NCI-H2171 (cell line): ENCODE results near the gene REXO4.
"Not testable (repeated sequence)": the region's sequence is repeated elsewhere in the genome, so short reads cannot be mapped to it uniquely, and the experiment has no call there.

Experiments used
- DNase-seq: peaks from one replicate; lab custom pipeline; 2025; lab: John Stamatoyannopoulos, UW

REXO4 gene

DNA sequence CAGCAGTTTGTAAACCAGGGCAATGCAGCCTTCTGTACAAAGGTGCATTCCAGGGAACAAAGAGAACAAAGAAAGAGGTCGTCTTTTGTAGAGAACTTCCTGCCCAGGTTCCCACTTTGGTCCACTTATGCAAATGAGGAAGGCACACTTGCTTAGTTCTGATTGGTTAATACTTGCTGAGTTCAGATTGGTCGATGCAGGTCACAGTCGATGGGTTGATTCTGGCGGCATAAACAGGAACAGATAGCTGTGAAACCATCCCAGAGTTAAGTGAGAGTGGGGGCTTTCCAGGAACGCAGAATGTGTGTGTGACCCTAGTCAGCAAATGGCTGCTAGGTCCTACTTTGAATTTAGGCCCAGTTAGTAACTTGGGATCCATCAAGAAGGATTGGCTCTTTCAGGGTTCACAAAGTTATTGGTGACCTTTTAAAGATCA lies 2.6 kb upstream of the REXO4 start:
- DNase-seq, result no peak

- no peak for DNase-seq
Observed at GRCh38 chr9:133419005-133419404, 1.2 kb upstream of the REXO4 start.

GRCh38 chr9:133415170-133415569 lies 2.6 kb downstream of the REXO4 start:
- DNase-seq, result no peak

DNA sequence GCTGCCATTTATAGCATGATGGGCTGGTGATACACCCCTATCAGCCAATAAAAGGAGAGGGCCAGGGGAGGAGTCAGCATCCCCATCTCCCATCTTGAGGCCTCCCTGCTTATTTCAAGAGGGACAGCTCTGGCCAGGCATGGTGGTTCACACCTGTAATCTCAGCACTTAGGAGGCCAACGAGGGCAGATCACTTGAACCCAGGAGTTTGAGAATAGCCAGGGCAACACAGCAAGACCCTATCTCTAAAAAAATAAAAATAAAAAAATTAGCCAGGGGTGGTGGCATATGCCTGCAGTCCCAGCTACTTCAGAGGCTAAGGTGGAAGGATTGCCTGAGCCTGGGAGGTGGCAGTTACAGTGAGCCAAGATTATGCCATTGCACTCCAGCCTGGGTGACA lies 9.8 kb downstream of the REXO4 start:
- DNase-seq, result no peak

DNA sequence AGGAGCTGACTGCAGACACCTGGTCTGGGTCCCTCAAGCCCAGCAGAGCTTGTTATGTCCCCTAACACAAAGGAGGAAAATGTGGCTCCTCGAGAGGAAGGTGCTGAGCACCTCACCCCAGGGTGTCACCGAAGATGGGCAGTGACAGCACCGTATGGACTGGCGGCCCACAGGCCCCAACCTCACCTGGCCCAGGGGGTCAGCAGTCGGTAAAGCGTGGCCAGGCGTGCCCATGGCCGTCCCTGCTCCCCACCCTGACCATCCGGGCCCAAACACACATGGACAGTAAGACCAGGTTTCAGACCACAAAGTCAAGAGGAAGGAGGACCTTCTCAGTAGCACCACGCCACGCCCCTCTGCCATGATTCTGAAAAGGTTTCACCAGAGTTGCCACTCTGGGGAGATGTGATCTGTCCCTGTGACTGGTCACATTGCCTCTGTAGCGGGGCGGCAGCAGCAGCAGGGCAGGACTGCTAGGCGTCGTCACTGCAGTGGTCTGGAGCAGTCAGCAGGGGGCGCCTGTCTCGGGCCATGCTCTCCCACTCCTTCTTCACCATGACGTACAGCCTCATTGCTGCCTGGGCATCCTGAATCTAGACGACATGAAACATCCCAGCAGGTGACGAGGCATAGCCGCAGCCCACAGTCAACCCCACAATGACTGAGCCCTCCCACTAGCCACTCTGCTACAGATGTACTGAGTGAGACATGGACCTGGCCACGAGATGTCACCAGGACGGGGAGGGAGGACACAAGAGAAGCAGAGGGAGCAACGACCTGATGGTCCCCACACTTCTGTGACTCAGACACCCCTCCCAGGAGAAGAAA lies 11.1 kb downstream of the REXO4 start:
- no peak for DNase-seq

DNA sequence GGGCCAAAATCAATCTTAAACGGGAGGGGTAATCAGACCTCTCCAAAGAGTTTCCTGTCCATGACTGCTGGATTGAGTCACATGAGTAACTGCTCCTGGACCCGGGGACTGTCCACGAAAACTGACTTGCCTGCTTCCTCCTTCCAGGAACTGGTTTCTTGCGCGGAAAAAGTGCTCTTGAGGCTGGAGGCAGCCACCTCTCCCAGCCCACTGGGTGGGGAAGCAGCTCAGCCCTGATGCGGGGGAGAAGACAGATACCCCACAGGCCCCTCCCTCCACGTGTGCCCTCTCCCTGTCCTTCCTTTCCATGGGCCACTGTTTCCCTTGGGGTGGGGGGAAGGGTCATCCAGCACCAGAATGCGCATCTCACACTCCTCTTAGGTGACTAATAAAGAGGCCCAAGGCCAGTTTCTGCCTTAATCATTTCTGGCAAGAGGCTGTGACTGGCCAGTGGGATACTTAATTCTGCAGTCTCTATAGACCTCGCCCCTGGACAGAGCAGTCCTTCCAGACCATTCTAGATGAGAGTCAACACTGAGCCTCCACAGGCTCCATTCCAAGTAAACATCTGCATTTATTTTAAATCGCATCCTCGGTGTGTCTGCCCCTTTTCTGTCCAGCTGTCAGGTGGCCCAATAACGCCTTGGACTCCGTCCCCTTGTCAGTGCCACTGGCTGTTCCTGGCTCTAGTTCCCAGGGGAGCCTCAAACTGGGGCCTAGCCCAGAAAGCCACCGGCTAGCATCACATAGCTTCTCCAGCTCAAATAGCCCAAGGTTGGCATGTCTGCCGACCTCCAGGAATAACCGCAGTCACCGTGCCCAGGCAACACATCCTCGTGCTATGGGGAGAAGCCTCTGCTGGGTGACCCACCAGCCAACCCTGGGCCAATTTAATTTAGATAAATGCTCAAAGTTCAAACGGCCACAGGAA lies 12.0 kb downstream of the REXO4 start:
- DNase-seq, result no peak

- no peak for DNase-seq
Observed at GRCh38 chr9:133404454-133405002, 13.3 kb downstream of the REXO4 start.

DNA sequence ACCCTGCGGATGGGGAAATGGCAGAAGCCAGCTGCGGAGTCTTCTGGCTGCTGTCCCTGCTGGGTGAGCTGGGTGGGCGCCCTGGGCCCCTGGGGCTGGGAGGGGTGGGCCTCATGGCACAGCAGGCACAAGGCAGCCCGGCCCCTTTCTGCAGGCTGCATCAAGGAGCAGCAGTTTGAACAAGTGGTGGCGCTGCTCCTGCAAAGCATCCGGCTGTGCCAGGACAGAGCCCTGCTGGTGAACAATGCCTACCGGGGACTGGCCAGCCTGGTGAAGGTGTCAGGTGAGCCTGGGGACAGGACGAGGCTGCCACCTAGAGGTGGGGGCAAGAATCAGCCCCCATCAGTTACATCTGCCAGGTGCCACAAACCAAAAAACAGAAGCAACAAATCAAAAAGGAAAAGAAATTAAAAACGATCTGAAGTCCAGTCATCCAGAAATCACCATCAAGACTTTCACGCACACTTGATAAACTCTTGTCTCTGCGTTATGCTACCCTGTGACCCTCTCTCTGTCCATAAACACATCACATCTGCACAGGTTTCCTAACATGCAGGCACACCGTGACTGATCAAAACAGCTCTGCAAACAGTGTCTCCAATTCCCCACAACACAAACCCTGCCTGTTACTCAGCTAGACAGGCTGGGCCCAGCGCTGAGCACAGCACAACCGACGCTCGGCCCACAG lies 13.9 kb downstream of the REXO4 start:
- DNase-seq, result no peak

GRCh38 chr9:133402689-133403088 lies 15.1 kb downstream of the REXO4 start:
- no peak for DNase-seq

DNA sequence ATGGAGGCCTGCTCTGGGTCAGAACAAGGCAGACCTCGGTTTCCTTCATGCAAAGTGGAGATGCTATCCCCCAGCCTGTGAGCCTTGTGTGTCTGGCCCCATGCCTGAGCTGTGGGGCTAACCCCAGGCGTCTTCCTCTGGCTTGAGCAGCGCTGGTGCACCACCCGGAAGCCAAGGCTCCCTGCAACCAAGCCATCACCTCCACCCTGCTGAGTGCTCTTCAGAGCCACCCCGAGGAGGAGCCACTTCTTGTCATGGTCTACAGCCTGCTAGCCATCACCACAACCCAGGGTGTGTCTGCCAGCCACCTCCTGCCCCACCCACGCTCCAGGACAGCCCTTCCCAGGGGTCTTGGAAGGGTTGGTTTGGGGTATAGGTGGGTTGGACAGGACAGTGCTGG lies 16.2 kb downstream of the REXO4 start:
- no peak for DNase-seq

DNA sequence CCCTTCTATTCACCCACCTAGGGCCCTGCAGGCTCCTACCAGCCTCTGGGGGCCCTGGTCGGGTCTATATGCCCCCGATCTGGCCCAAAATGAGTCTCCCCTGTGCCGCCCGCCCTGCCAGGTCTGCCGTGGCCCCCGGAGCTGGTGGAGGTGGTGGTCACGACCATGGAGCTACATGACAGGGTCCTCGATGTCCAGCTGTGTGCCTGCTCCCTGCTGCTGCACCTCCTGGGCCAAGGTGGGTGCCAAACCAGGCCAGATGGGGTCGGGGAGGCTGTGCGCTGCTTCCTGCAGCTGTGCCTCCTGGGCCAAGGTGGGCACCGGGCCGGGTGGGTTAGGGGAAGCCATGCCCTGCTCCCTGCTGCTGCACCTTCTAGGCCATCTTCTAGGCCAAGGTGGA lies 17.5 kb downstream of the REXO4 start:
- DNase-seq, result no peak

- DNase-seq, result no peak
Observed at GRCh38 chr9:133397895-133398294, 19.9 kb downstream of the REXO4 start.

DNA sequence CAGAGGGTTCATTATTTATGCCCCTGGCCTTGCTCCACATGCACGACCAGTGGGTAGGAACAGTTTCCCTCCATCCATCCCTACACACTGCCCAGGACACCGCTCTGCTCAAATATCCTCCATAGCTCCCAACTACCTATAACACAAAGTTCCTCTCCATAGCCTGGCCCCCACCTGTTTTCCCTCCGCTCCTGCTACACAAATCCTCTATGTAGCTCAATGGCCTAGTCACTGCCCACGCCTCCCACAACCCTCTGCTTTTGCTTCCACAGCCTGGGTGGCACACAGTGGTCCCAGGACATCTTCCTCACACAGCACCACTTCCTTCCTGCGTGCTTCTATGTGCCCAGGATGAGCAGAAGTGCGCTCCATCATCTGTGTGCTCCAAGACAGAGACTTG lies 20.4 kb downstream of the REXO4 start:
- DNase-seq, result no peak

GRCh38 chr9:133396952-133397351 lies 20.9 kb downstream of the REXO4 start:
- DNase-seq, result no peak

DNA sequence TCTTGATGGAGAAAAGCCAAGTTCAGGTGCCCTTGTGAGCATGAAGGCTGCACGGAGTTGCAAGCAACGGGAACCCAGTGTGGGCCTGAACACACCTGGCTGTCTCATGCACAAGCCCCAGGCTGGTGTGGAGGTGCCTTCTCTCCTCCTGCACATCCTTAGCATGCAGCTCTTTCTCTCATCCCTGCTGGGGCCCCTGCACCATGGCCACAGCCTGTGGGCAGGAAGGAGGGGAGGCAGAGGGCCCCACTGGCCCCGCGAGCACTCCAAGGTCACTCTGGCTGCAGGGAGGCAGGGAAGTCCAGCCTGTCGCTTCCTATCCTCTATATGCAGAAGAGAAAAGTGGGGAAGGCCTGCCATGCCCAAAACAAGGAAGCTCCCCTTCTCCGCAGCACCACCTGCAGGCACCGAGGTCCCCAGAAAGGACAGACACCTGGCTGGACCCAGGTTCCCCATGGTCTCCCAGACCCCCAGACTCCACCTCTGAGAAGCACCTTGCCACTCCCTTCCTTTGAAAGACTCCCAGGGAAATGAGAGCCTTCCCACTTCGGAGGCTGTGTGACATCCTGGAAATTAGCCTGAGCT lies 23.0 kb downstream of the REXO4 start:
- DNase-seq, result no peak

- no peak for DNase-seq
Observed at GRCh38 chr9:133393399-133393798, 24.4 kb downstream of the REXO4 start.

DNA sequence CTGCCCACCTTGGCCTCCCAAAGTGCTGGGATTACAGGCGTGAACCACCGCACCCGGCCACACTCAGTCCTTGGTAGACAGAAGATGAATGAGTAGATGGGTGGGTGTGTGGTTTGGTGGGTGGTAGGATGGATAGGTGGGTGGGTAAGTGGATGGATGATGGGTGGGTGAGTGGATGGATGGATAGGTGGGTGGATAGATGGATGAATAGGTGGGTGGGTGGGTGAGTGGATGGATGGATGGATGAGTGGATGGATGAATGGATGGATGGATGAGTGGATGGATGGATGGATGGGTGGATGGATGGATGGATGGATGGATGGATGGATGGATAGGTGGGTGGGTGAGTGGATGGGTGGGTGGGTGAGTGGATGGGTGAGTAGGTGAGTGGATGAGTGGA lies 25.5 kb downstream of the REXO4 start:
- not testable (repeated sequence) for DNase-seq

- DNase-seq, result not testable (repeated sequence)
Observed at GRCh38 chr9:133391449-133391848, 26.4 kb downstream of the REXO4 start.

GRCh38 chr9:133390713-133391112 lies 27.1 kb downstream of the REXO4 start:
- no peak for DNase-seq

- no peak for DNase-seq
Observed at GRCh38 chr9:133389562-133389961, 28.2 kb downstream of the REXO4 start.

GRCh38 chr9:133389025-133389557 lies 28.7 kb downstream of the REXO4 start:
- no peak for DNase-seq
